Common myeloid progenitor, CD34-positive (primary cell): ENCODE data around the gene CD99.

ENCODE experiments used
- CTCF ChIA-PET: fragments of 350-600 bp; sonication (Branson Sonifier 250); formaldehyde crosslinking; loops from one replicate; lab custom pipeline; 2021; ENCODE audit warnings: antibody characterized with exemption; lab: Charles Lee
- POLR2A ChIA-PET: fragments of 350-600 bp; sonication (Branson Sonifier 250); formaldehyde crosslinking; loops from one replicate; lab custom pipeline; 2021; ENCODE audit warnings: antibody characterized with exemption; lab: Charles Lee
- DNase-seq, 3 donors: peaks; one replicate each; pipeline versions ENCODE4 v3.0.0 to v3.0.0-alpha.2; 2013
- H3K27ac ChIP-seq, 2 experiments: 1 replicate in 1 of 2; 2 replicates in 1 of 2; pipeline ENCODE4 v1.7.0; 2013; ENCODE audit warnings: inconsistent platforms in 2 of 2, low read length in 2 of 2, mild to moderate bottlenecking in 2 of 2, low read depth in 1 of 2, moderate library complexity in 1 of 2; ENCODE audit not compliant: severe bottlenecking in 2 of 2, insufficient read depth in 1 of 2, poor library complexity in 1 of 2
- H3K27me3 ChIP-seq, 5 experiments: replicated peaks in 2 of 5; 1 replicate in 3 of 5; 2 replicates in 2 of 5; pipeline versions ENCODE4 v1.6.1 to v1.7.0; 2013; ENCODE audit warnings: low read length in 4 of 5, mild to moderate bottlenecking in 2 of 5, moderate library complexity in 2 of 5, inconsistent platforms in 1 of 5; ENCODE audit not compliant: insufficient read depth in 5 of 5, control insufficient read depth in 4 of 5
- H3K36me3 ChIP-seq, 4 experiments: 1 replicate in 2 of 4; 2 replicates in 2 of 4; pipeline versions ENCODE4 v1.6.1 to v1.7.0; 2013; ENCODE audit warnings: low read length in 3 of 4, control low read depth in 1 of 4, mild to moderate bottlenecking in 1 of 4; ENCODE audit not compliant: control insufficient read depth in 4 of 4, insufficient read depth in 4 of 4
- H3K4me1 ChIP-seq, 4 experiments: 1 replicate in 3 of 4; 2 replicates in 1 of 4; pipeline versions ENCODE4 v1.6.1 to v1.7.1; 2013; ENCODE audit warnings: low read length in 3 of 4, mild to moderate bottlenecking in 3 of 4, control low read depth in 1 of 4, inconsistent platforms in 1 of 4, moderate library complexity in 1 of 4; ENCODE audit not compliant: control insufficient read depth in 4 of 4, insufficient read depth in 4 of 4; ENCODE audit errors: control extremely low read depth in 1 of 4
- H3K4me3 ChIP-seq, 7 experiments: 1 replicate in 4 of 7; 2 replicates in 3 of 7; pipeline versions ENCODE4 v1.5.1 to v1.7.0; 2013; ENCODE audit warnings: mild to moderate bottlenecking in 7 of 7, low read length in 6 of 7, moderate library complexity in 6 of 7, inconsistent platforms in 2 of 7, low read depth in 2 of 7, control low read depth in 1 of 7; ENCODE audit not compliant: insufficient read depth in 4 of 7, control insufficient read depth in 1 of 7; ENCODE audit errors: extremely low read depth in 1 of 7
- H3K9me3 ChIP-seq, 5 experiments: 1 replicate in 4 of 5; 2 replicates in 1 of 5; pipeline versions ENCODE4 v1.6.1 to v1.7.1; 2013; ENCODE audit warnings: low read length in 4 of 5, mild to moderate bottlenecking in 2 of 5, inconsistent platforms in 1 of 5, low read depth in 1 of 5, moderate library complexity in 1 of 5; ENCODE audit not compliant: control insufficient read depth in 4 of 5, insufficient read depth in 2 of 5; ENCODE audit errors: control extremely low read depth in 1 of 5
- WGBS: methylation state at CpG from one replicate; pipeline ENCODE4 v1.1.5; 2013; ENCODE audit not compliant: insufficient coverage; 5-methylcytosine and 5-hydroxymethylcytosine counted together

The CD99 gene

DNA sequence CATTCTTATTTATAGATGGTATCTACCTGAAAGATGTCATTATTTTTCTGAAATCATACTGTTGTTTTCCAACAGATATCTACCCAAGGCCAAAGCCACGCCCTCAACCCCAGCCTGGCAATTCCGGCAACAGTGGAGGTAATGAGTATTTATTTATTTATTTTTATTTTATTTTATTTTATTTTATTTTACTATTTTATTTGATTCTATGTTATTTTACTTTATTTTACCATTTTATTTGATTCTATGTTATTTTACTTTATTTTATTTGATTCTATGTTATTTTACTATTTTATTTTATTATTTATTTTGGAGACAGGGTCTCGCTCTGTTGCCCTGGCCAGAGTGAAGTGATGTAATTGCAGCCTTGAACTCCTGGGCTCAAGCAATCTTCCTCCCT lies 98.5 kb downstream of the CD99 start:
- CTCF ChIA-PET = no interaction called here
- Histone ChIP-seq H3K4me3 (no peak overlapping the region), H3K36me3 (no peaks in the 10 kb centered on the region), H3K27me3 (no peaks in the 10 kb centered on the region), H3K27ac (no peak overlapping the region), H3K9me3 (no peaks in the 10 kb centered on the region), H3K4me1 (no peaks in the 10 kb centered on the region)
- POLR2A ChIA-PET = no interaction called here
- no CpG with 5 or more reads among the region's 3 CpGs for WGBS
- no peak for DNase-seq
